GM10266 (cell line): ENCODE measurements around the gene SNCAIP.

ENCODE experiments used
- DNase-seq: peaks from one replicate; pipeline ENCODE4 v3.0.0; 2012; ENCODE audit errors: extremely low spot score
- TF ChIP-seq, protein P1 (sequence below): IDR thresholded peaks from 2 replicates; pipeline ENCODE4 v1.5.1; 2012; ENCODE audit warnings: mild to moderate bottlenecking, low read depth; ENCODE audit not compliant: control insufficient read depth, insufficient read depth; ENCODE audit errors: missing control alignments

Gene SNCAIP

DNA sequence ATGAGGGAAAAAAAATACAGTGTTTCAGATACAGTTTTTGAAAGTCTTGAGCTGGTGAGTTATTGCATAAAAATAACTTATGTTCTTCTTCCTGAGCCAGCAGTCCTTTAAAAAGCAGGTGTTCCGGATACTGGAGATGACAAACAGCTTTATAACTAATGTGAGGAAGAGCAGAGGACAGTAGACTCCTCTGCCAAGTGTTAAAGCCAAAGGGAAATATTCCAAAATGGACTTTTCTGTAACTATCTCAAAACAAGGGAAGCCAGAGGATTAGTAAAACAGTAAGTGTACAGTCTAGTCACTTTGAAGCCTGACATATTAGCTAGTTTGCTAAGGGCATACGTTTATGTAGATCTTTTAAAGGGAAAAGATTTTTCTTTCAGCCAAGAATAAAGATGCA, 11.0 kb upstream of the SNCAIP start:
- DNase-seq = no peak

GRCh38 chr5:122304471-122305215, 7.4 kb upstream of the SNCAIP start:
- TF ChIP-seq, protein P1, sequence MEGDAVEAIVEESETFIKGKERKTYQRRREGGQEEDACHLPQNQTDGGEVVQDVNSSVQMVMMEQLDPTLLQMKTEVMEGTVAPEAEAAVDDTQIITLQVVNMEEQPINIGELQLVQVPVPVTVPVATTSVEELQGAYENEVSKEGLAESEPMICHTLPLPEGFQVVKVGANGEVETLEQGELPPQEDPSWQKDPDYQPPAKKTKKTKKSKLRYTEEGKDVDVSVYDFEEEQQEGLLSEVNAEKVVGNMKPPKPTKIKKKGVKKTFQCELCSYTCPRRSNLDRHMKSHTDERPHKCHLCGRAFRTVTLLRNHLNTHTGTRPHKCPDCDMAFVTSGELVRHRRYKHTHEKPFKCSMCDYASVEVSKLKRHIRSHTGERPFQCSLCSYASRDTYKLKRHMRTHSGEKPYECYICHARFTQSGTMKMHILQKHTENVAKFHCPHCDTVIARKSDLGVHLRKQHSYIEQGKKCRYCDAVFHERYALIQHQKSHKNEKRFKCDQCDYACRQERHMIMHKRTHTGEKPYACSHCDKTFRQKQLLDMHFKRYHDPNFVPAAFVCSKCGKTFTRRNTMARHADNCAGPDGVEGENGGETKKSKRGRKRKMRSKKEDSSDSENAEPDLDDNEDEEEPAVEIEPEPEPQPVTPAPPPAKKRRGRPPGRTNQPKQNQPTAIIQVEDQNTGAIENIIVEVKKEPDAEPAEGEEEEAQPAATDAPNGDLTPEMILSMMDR = no peak
- DNase-seq = no peak

More for the DNA sequence above, 11.0 kb upstream of the SNCAIP start:
- TF ChIP-seq, protein P1 = no peak

DNA sequence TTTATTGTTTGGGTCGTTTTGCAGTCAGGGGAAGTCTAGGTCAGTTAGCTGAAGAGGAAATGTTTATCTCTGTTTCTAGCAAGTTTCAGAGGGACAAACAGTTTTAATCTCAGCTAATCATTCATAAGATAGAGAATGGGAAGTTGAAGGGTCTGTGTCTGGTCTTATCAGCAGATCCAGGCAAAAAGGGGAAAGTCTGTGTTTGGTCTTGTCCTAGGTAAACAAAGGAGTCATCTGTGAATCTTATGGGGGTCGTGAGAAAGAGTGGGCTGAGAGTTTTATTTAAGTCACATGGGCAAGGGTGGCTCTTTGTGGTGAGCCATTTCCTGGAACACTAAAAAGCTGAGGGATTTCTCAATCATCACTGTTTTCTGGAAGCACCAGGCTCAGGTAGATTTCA, 5.6 kb upstream of the SNCAIP start:
- no peak for DNase-seq
- TF ChIP-seq, protein P1 = no peak

DNA sequence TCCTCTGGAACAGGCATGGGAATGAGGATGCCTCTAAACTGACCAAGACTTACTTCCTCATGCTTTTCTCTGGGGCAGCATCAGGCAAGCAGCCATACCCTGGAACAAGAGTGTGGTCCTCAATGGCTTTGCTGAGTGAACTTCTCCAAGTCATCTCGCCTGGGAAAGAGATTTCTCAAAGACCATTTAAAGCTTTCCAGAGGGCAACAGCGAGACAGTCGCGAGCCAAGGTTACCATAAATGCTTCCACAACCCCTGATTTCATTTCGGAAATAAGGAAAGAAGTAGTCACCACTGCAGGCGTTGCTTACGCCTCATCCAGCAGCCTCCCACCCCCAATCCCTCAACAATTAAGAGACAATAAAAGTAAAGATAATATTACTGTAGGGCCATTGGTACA, 1.1 kb upstream of the SNCAIP start:
- no peak for DNase-seq

DNA sequence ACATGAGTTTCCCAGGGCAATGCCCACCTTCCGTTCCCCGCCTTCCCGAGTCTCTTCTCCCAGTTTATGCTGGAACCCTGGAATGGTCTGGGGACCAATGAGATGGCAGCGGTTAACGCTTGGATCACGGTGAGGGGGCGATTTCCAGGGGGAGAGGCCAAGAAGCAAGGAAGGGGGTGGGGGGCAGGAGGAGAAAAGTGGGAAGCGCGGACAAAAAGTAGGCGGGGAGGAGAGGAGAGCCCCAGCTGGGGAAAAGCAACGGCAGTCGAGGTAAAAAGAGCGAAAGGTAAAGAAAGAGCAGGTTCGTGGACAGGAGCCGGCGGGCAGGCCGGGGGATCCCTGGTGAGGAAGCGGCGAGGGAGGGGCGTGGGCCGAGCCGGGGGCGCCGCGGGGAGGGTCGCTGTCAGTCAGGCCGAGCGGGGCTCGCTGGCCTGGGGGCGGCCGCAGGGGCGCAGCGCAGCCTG, 508 bp upstream of the SNCAIP start:
- DNase-seq = no peak
- TF ChIP-seq, protein P1 = no peak

More for the DNA sequence above, 1.1 kb upstream of the SNCAIP start:
- TF ChIP-seq, protein P1 = no peak

DNA sequence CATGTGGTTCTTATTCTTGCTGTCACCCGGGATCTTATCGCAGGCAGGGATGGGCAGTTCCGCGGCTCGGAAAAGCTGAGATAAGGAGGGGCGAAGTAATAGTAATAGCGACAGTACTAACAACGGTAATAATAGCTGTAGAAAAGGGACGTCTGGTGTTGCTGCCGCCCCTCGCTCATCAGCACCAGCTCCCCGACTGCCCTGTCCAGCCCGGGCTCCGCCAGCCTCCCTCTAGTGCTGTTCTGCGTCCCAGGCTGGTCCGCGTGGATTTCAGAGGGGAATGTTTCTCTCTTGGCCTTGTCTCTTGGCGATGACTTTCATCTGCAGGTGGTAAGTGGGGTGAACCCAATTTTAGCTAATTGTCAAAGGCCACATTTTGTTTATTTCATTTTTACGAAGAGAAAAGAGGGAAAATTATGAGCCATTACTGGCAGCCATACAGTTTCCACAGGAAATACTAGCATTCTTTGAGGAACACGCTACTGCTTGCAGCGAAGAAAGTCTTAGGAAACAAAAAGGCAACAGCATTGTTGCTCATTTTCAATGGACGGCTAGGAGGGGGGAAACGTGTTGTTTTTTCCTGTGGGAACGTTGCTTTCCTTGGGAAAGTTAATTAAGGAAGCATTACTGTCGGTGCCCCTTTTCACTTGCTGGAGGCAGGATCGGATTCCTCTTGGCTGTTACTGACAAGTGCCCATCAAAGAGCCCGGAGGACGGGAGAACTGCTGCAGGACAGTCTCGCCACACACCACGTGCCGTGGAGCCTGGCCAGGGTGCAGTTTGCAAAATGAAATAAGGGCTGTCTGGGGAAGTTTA, 762 bp downstream of the SNCAIP start:
- DNase-seq = no peak
- TF ChIP-seq, protein P1 = no peak

- TF ChIP-seq, protein P1 = no peak
- DNase-seq = no peak
Observed at GRCh38 chr5:122314036-122314435, 2.0 kb downstream of the SNCAIP start.
